T-helper 2 cell treated with Interferon-gamma antibody and Interleukin-4, amounts not matched to agents 5 μg/mL and 100 μg/mL, for 36 hours (primary cell): ENCODE data around the gene MARCHF4.

ENCODE experiments used
- DNase-seq: peaks from one replicate; pipeline ENCODE4 v3.0.0; 2021; ENCODE audit warnings: low spot score
- H3K27ac Mint-ChIP-seq: one replicate; pipeline ENCODE4 v1.8.0; 2021; ENCODE audit warnings: mild to moderate bottlenecking, mixed read lengths
- H3K27me3 Mint-ChIP-seq: one replicate; pipeline ENCODE4 v1.8.0; 2021; ENCODE audit warnings: low read depth, mixed read lengths
- H3K36me3 Mint-ChIP-seq: one replicate; pipeline ENCODE4 v1.8.0; 2021; ENCODE audit warnings: low read depth, mixed read lengths
- H3K4me1 Mint-ChIP-seq: one replicate; pipeline ENCODE4 v1.8.0; 2021; ENCODE audit warnings: low read depth, mixed read lengths
- H3K4me3 Mint-ChIP-seq: one replicate; pipeline ENCODE4 v1.8.0; 2022; ENCODE audit warnings: mild to moderate bottlenecking, moderate library complexity, mixed read lengths
- H3K9me3 Mint-ChIP-seq: one replicate; pipeline ENCODE4 v1.8.0; 2021; ENCODE audit warnings: mixed read lengths

Gene MARCHF4, protein sequence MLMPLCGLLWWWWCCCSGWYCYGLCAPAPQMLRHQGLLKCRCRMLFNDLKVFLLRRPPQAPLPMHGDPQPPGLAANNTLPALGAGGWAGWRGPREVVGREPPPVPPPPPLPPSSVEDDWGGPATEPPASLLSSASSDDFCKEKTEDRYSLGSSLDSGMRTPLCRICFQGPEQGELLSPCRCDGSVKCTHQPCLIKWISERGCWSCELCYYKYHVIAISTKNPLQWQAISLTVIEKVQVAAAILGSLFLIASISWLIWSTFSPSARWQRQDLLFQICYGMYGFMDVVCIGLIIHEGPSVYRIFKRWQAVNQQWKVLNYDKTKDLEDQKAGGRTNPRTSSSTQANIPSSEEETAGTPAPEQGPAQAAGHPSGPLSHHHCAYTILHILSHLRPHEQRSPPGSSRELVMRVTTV

DNA sequence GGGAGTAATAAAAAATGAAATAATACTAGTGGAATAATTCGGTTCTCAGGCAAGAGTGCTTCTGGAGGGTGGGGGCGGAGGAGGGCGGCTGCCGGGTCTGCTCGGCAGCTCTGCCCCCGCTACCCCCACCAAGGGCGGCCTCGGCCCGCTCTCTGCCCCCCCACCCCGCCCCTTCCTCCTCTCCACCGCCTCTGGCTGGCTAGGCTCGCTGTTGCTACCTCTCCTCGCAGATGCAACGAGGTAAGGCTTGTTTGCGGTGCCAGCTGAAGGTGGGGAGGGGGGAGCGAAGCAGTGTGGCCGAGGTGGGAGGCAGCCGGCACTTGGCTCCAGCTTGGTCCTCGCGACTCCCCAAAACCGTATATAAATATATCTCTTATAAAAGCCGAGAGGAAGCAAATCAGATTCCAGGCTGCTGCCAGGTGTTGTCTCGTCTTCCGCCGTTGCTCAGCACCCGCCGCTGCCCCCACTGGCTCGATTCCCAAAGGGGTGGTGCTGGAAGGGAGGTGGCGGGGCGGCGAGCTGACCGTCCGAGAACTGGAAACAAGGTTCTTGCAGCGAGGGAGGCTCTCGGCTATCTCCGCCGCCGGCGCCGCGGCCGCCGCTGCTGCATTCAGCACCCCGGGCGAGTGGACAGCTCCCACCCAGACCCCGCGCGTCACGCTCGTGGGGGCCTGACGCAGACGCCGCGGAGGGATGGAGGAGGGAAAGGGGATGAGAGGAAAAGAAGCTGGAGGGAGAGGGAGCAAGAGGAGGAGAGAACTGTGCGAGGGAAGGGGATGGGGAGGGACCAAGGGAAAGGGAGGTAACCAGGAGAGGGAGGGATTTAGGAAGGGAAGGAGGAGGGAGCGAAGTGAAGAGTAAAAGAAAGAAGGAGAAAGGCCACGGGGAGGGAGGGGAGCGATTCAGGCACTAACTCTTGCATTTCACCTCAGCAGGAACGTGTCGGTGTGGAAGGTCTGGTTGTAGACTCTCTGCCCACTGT, at the start of gene MARCHF4:
Gene MARCHF4, minus strand, starts transcription at position 763 of the 982 bp plus-strand sequence. CDS start 2,223 bp downstream, outside the sequence.
- Mint-ChIP-seq H3K27me3 (peaks cover 64% of the 10 kb centered on the region), H3K4me3 (no peak within 1 kb of the TSS), H3K36me3 (no peaks in the 10 kb centered on the region), H3K9me3 (no peaks in the 10 kb centered on the region), H3K4me1 (peaks cover 2% of the 10 kb centered on the region), H3K27ac (no peak within 1 kb of the TSS)
- DNase-seq, result peak; percentile 43

DNA sequence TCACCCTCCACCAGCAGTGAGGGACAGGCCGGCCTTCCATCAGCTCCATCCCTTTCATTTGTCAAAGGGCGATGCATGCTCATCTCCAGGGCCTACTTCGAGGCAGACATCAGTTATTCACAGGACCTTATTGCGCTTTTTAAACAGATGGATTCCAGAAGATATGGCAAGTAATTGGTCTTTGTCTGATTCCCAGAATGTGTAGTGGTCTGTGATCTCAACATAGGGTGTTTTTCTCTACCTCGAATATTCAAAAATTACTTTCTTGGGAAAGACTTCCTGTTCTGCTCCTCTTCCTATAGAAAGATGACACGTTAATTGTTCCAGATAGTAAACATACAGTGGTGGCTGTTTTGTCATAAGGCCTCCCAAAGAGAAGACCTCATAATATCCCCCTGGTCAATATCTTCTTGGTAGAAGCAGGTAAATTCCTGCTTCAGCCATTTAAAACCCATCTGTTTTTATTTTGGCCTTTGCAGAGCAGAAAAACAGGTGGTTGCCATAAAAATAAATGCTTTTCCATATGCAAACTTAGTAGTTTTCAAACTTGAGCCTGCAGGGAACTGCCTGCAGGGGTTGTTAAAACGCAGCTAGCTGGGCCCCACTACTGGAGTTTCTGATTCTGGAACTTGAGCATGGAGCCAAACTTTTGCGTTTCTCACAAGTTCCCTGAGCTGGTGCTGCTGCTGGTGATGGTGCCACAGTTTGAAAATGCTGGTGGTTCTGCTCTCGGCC, 48.3 kb upstream of the MARCHF4 start:
- peaks cover 5% of the 10 kb centered on the region for H3K4me1 Mint-ChIP-seq
- DNase-seq, result no peak
- peaks cover 64% of the 10 kb centered on the region for H3K36me3 Mint-ChIP-seq
- H3K4me3 Mint-ChIP-seq, result no peak overlapping the region
- no peak overlapping the region for H3K27ac Mint-ChIP-seq
- no peaks in the 10 kb centered on the region for H3K27me3 Mint-ChIP-seq
- H3K9me3 Mint-ChIP-seq, result peaks cover 6% of the 10 kb centered on the region

DNA sequence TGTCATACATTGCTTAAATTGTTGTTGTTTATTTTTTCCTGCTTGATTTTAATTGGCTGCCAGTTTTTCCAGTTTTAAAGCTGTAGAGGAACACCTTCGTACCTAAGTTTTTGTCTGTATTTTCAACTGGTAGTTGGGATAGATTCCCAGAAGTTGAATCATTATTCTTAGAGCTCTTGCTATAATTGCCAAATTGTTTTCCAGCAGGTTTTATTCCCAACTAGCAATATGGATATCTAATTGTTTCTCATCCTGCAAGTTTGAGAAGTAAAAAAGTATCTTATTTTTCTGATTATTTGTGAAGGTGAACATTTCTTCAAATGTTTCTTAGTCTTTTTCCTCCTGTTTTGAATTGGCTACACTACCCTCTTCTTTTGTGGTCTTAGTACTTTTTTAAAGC, 46.7 kb upstream of the MARCHF4 start:
- H3K27me3 Mint-ChIP-seq, result no peaks in the 10 kb centered on the region
- no peak overlapping the region for H3K4me3 Mint-ChIP-seq
- H3K27ac Mint-ChIP-seq, result no peak overlapping the region
- DNase-seq, result no peak
- H3K4me1 Mint-ChIP-seq, result peaks cover 5% of the 10 kb centered on the region
- H3K9me3 Mint-ChIP-seq, result no peaks in the 10 kb centered on the region
- peaks cover 54% of the 10 kb centered on the region for H3K36me3 Mint-ChIP-seq

DNA sequence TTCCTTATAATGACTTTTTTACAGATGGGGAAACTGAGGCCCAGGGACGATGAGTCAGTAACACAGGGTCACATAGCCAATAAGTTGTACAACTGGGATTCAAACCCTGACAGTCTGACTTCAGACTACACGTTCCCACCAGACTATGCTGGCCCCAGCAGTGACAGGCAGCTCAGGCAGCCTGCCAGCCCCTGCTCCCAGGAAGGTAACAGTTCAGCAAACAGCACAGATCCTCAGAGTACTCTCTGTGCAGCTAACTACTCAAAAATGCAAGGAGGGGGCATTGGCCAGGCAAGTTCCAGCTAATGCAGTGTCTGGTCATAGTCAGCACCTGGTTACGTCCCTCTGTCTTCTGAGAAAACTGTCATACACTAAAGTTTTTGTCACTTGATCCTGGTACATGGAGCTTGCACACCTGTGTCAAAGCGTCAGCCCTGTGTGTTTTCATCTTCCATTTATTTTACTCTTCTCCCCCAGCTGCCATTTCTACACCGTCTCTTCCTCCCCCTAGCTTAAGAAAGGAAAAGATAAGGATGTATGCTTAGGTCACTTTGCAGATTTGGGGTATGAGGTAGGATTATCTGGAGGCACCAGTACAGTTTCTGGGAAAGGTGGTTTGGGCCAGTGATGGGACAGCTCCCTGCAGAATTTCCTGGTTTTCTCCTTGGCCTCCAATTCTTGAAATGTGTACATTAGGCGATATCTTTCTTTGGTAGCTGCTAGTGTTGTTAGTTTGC, 44.5 kb upstream of the MARCHF4 start:
- no peak for DNase-seq
- no peaks in the 10 kb centered on the region for H3K27me3 Mint-ChIP-seq
- peaks cover 38% of the 10 kb centered on the region for H3K36me3 Mint-ChIP-seq
- no peak overlapping the region for H3K27ac Mint-ChIP-seq
- no peak overlapping the region for H3K4me3 Mint-ChIP-seq
- no peaks in the 10 kb centered on the region for H3K9me3 Mint-ChIP-seq
- peaks cover 10% of the 10 kb centered on the region for H3K4me1 Mint-ChIP-seq

DNA sequence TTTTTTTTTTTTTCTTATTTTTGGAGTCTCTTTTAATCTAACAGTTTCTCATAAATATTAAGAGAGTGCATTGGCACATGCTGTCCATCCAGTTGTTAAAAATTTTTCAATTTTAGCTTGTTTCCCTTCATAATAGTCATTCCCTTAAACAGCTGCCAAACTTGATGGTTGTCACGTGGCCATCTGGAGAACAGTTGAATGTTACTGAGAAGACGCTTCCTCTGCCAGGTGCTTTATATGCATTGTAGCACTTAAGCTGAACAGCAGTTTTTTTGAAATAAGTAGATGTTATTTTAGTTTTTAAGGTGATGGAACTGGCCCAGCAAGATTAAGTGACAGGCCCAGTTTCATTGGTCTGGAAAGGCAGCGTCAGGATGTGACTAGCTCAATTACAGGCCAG, 43.3 kb upstream of the MARCHF4 start:
- no peak overlapping the region for H3K27ac Mint-ChIP-seq
- no peaks in the 10 kb centered on the region for H3K9me3 Mint-ChIP-seq
- H3K36me3 Mint-ChIP-seq, result peaks cover 32% of the 10 kb centered on the region
- H3K27me3 Mint-ChIP-seq, result no peaks in the 10 kb centered on the region
- DNase-seq, result no peak
- no peak overlapping the region for H3K4me3 Mint-ChIP-seq
- H3K4me1 Mint-ChIP-seq, result peaks cover 10% of the 10 kb centered on the region

DNA sequence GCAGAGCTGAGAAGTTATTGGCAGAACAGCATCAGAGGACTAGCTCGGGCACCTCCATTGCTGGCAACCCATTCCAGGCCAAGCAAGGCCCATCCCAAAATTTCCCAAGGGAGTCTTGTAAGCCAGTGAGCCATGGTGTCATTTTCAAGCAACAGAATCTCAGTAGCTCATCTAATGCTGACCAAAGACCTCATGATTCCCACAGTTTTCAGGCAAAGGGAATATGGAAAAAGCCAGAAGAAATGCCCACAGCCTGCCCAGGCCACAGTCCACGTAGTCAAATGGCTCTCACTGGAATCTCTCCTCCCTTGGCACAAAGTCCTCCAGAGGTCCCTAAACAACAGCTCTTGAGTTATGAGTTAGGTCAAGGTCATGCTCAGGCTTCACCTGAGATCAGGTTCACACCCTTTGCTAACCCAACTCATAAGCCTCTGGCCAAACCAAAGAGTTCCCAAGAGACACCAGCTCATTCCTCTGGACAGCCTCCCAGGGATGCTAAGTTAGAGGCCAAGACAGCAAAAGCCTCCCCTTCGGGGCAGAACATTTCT, 42.6 kb upstream of the MARCHF4 start:
- H3K9me3 Mint-ChIP-seq, result no peaks in the 10 kb centered on the region
- no peak for DNase-seq

DNA sequence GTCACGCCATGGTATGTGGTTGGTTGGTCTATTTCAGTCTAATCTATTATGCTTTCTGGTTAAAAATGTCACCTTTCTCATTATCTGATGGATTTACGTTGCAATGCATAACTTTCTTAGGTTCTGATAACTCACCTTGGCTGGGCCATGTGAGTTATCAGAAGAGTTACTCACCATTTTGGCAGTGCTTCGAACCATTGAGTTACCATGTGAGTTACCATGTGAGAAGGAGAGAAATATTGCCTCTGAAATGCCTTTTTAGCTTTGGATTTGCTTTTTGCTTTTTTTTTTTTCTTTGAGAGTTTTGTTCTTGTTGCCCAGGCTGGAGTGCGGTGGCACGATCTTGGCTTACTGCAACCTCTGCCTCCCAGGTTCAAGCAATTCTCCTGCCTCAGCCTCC, 41.6 kb upstream of the MARCHF4 start:
- Mint-ChIP-seq H3K4me3 (peak overlapping the region; percentile 96), H3K9me3 (no peaks in the 10 kb centered on the region), H3K36me3 (peaks cover 26% of the 10 kb centered on the region), H3K27ac (peak overlapping the region; percentile 9), H3K4me1 (peaks cover 10% of the 10 kb centered on the region), H3K27me3 (peaks cover 5% of the 10 kb centered on the region)
- no peak for DNase-seq

More for the DNA sequence above, 42.6 kb upstream of the MARCHF4 start:
- peaks cover 10% of the 10 kb centered on the region for H3K4me1 Mint-ChIP-seq
- peaks cover under 1% of the 10 kb centered on the region for H3K27me3 Mint-ChIP-seq
- no peak overlapping the region for H3K27ac Mint-ChIP-seq
- peaks cover 26% of the 10 kb centered on the region for H3K36me3 Mint-ChIP-seq
- no peak overlapping the region for H3K4me3 Mint-ChIP-seq

DNA sequence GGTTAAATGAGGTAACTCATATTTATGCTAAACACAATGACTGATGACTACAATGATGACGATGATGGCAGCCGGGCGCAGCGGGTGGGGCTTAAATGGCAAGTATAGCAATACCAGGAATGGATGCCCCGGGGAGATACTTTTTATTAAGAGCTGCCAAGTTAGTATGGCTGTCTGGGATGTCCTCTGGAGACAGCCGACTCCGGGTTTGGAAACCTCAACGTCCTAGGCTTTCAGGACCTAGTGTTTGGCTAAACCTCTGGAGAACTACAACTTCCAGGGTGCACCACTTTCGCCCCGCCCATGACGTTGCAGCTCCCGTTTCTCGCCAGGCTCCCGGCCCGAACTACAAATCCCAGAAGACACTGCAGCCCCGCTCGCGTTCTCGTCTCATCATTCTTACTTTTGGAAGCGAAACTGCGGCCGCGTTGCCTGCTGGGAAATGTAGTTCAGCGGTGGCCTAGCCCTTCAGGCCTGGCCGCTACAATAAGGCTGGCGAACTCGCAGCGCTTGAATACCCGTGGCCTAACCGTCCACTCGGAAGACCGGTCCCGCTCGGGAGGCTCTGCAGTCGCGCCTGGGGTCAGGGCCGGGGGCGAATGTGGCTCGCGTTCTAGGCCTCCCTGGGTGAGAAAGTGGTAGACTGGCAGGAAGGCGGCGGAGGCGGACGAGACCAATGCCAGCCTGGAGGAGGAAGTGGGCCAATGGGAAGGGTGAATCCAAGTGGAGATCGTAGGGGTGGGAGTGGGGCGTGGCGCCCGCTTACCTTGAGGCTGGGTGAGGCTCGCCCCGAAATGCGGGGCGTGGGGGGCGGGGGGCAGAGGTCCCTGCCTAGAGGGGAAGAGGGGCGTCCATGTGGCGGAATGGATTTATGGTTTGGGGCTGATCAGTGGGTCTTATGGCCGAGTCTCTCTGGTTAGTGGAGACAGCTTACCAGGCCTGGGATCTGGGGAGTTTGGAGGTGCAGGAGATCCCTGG, 40.0 kb upstream of the MARCHF4 start, which contains the start of gene SMARCAL1:
Gene SMARCAL1, plus strand, starts transcription at position 463 of the 978 bp plus-strand sequence. CDS start 2,221 bp downstream, outside the sequence.
- Mint-ChIP-seq H3K4me3 (peak within 1 kb of the TSS; percentile 96), H3K27me3 (peaks cover 16% of the 10 kb centered on the region), H3K36me3 (peaks cover 18% of the 10 kb centered on the region), H3K27ac (peak within 1 kb of the TSS; percentile 93), H3K4me1 (peaks cover 5% of the 10 kb centered on the region), H3K9me3 (no peaks in the 10 kb centered on the region)
- DNase-seq, result peak; percentile 97

DNA sequence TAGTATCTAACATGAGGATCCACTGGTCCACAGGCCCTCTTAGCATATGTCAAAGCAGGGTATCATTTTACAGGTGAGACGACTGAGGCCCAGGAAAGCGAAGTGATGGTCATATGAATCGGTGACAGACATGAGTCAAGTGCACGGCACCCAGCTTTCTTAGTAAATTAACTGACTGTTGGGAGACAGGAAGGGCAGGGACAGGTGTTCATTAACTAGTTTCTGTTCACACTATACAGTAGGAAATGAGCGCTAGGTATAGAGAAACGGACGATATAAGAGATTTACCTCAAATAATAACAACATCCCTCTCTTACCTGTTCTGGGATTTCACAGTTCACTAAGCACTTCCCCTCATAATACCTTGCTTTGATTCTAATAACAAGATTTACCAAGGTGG, 38.3 kb upstream of the MARCHF4 start:
- Mint-ChIP-seq H3K36me3 (peaks cover 7% of the 10 kb centered on the region), H3K4me1 (peaks cover 4% of the 10 kb centered on the region), H3K27ac (no peak overlapping the region), H3K9me3 (no peaks in the 10 kb centered on the region), H3K27me3 (peaks cover 28% of the 10 kb centered on the region), H3K4me3 (no peak overlapping the region)
- no peak for DNase-seq

DNA sequence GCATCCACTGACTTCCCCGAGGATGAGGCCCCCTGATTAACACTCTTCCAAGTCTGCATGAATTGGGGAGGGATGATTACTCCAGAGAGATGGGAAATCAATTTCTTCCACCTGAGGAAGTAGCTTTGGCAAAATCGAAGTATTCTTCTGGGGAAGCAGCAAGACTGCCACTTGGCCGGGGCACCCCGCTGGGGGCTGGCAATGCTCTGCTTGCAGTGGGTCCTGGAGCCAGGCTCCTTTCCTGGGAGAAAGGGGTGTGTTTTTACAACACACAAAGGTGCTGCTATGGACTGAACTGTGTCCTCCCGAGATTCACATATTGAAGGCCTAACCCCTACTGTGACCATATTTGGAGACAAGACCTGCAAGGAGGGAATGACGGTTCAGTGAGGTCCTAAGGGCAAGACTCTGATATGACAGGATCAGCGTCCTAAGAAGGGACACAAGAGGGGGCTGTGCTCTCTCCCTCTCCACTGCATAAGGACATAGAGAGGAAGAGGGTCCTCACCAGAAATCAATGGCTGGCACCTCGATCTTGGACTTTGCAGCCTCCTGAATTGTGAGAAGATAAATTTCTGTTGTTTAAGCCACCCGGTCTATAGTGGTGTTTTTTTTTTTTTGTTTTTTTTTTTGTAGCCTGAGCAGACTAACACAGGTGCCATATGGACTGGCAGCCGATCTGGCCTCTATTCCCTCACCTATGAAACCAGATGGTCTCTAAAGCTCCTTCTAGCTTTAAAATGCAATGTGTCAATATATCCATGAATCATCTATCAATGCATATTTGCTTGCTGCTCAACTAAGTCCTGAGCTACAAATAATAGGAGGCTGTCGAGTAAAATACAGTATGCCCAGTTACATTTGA, 36.4 kb upstream of the MARCHF4 start:
- Mint-ChIP-seq H3K36me3 (peaks cover 2% of the 10 kb centered on the region), H3K4me1 (peaks cover 4% of the 10 kb centered on the region), H3K27ac (no peak overlapping the region), H3K4me3 (no peak overlapping the region), H3K9me3 (no peaks in the 10 kb centered on the region), H3K27me3 (peaks cover 32% of the 10 kb centered on the region)
- no peak for DNase-seq

DNA sequence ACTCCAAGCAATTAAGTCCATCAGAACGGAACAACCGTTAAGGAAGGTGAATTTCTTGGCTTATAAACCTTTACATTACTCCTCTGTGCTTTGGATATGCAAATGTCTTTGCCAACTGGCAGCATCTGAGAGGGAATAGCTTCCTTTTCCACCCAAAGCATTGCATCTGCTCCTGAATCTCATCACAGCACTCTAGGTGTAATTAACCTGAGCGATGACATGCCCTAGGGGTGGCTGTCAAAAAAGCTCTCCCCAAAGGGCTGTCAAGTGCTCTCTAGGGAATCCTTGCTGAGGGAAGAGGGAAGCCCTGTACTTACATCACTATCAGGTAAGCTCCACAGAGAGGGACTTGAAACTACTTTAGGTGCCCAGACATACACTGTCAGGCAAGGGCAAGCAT, 34.5 kb upstream of the MARCHF4 start:
- Mint-ChIP-seq H3K9me3 (no peaks in the 10 kb centered on the region), H3K4me3 (no peak overlapping the region), H3K36me3 (no peaks in the 10 kb centered on the region), H3K27ac (no peak overlapping the region), H3K27me3 (peaks cover 32% of the 10 kb centered on the region), H3K4me1 (peaks cover under 1% of the 10 kb centered on the region)
- no peak for DNase-seq
